DND-41 (cell line): ENCODE measurements around the gene TFDP3.

ENCODE experiments used
- ATAC-seq: fragments of 200-7000 bp; cut with Tn5 transposase; 3 replicates; pipeline ENCODE4 v1.9.1; 2021; ENCODE audit warnings: low read depth; ENCODE audit not compliant: insufficient read depth
- DNase-seq: peaks from one replicate; pipeline ENCODE4 v3.0.0-alpha.2; 2020
- H2AFZ ChIP-seq: 2 replicates; pipeline ENCODE4 v1.6.0; 2012; ENCODE audit warnings: low read depth, low read length
- H3K27ac ChIP-seq: 2 replicates; pipeline ENCODE4 v1.5.1; 2012; ENCODE audit warnings: low read length, inconsistent platforms
- H3K27me3 ChIP-seq: fragments of 200-600 bp; sonication (generic); 2 replicates; pipeline ENCODE4 v1.6.0; 2012; ENCODE audit warnings: low read length, mild to moderate bottlenecking, inconsistent platforms; ENCODE audit not compliant: insufficient read depth, poor library complexity
- H3K36me3 ChIP-seq: 2 replicates; pipeline ENCODE4 v1.5.1; 2012; ENCODE audit warnings: low read length, inconsistent platforms; ENCODE audit not compliant: insufficient read depth
- H3K4me1 ChIP-seq: 2 replicates; pipeline ENCODE4 v1.5.1; 2012; ENCODE audit warnings: mild to moderate bottlenecking, low read length; ENCODE audit not compliant: insufficient read depth
- H3K4me2 ChIP-seq: 2 replicates; pipeline ENCODE4 v1.6.0; 2012; ENCODE audit warnings: mild to moderate bottlenecking, moderate library complexity, low read length, inconsistent platforms; ENCODE audit not compliant: insufficient read depth
- H3K4me3 ChIP-seq, 2 experiments: fragments of 200-600 bp in 1 of 2; shearing (Covaris generic) in 1 of 2; 2 replicates each; pipeline ENCODE4 v1.5.1; 2012 to 2016; ENCODE audit warnings: inconsistent platforms in 2 of 2, low read length in 2 of 2, mild to moderate bottlenecking in 2 of 2, low read depth in 1 of 2, moderate library complexity in 1 of 2
- H3K79me2 ChIP-seq: 2 replicates; pipeline ENCODE4 v1.6.0; 2012; ENCODE audit warnings: low read length, inconsistent platforms; ENCODE audit not compliant: insufficient read depth
- H3K9ac ChIP-seq: 2 replicates; pipeline ENCODE4 v1.6.0; 2012; ENCODE audit warnings: low read depth, mild to moderate bottlenecking, inconsistent platforms, low read length, moderate library complexity
- H3K9me3 ChIP-seq: 2 replicates; pipeline ENCODE4 v1.5.1; 2012; ENCODE audit warnings: low read length, moderate library complexity, mild to moderate bottlenecking, inconsistent platforms; ENCODE audit not compliant: insufficient read depth, severe bottlenecking
- H4K20me1 ChIP-seq: 2 replicates; pipeline ENCODE4 v1.6.0; 2012; ENCODE audit warnings: low read length; ENCODE audit not compliant: insufficient read depth
- EZH2 ChIP-seq: IDR thresholded peaks from 3 replicates; pipeline ENCODE4 v1.6.1; 2012; ENCODE audit warnings: borderline replicate concordance, low read depth, mild to moderate bottlenecking, moderate library complexity, low read length, inconsistent platforms; ENCODE audit not compliant: severe bottlenecking
- TF ChIP-seq, protein P1 (sequence below): IDR thresholded peaks from 2 replicates; pipeline ENCODE4 v1.5.1; 2012; ENCODE audit warnings: borderline replicate concordance, low read length, moderate library complexity, mild to moderate bottlenecking; ENCODE audit not compliant: poor library complexity, severe bottlenecking; ENCODE audit errors: extremely low read depth

TFDP3 gene

DNA sequence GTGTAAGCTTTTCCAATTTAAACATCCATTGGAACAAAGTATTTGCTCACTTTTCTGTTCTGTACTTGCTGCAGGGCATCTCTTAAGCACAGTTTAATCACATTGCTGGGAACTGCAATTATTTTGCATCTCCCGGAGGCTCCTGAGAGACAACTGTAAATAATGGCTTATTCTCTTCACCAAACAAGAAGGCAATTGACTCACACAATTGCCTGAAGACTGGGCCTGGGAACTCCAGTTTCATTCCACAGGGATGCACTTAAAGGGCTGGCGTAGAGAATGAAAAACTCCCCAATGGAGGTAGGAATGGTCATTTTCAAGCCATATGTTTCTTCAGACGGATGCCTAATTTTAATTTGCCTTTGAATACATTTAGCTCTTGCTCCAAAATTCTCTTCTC is 29.5 kb downstream of the TFDP3 start:
- Histone ChIP-seq H2AFZ (no peak overlapping the region), H3K4me3 (no peak overlapping the region), H3K27me3 (no peaks in the 10 kb centered on the region), H3K27ac (no peak overlapping the region), H3K4me2 (no peak overlapping the region), H4K20me1 (no peaks in the 10 kb centered on the region), H3K9me3 (no peaks in the 10 kb centered on the region), H3K4me1 (no peaks in the 10 kb centered on the region), H3K36me3 (no peaks in the 10 kb centered on the region), H3K79me2 (no peaks in the 10 kb centered on the region), H3K9ac (no peak overlapping the region)
- ATAC-seq = no peak
- no peak for DNase-seq
- TF ChIP-seq EZH2 = no peak
- TF ChIP-seq, protein P1, sequence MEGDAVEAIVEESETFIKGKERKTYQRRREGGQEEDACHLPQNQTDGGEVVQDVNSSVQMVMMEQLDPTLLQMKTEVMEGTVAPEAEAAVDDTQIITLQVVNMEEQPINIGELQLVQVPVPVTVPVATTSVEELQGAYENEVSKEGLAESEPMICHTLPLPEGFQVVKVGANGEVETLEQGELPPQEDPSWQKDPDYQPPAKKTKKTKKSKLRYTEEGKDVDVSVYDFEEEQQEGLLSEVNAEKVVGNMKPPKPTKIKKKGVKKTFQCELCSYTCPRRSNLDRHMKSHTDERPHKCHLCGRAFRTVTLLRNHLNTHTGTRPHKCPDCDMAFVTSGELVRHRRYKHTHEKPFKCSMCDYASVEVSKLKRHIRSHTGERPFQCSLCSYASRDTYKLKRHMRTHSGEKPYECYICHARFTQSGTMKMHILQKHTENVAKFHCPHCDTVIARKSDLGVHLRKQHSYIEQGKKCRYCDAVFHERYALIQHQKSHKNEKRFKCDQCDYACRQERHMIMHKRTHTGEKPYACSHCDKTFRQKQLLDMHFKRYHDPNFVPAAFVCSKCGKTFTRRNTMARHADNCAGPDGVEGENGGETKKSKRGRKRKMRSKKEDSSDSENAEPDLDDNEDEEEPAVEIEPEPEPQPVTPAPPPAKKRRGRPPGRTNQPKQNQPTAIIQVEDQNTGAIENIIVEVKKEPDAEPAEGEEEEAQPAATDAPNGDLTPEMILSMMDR = no peak

- no peak overlapping the region for H3K4me2 ChIP-seq
- no peaks in the 10 kb centered on the region for H3K9me3 ChIP-seq
- no peak overlapping the region for H3K9ac ChIP-seq
- H3K27me3 ChIP-seq = no peaks in the 10 kb centered on the region
- H3K4me1 ChIP-seq = no peaks in the 10 kb centered on the region
- DNase-seq = no peak
- H3K4me3 ChIP-seq = no peak overlapping the region
- H3K27ac ChIP-seq = no peak overlapping the region
- no peaks in the 10 kb centered on the region for H4K20me1 ChIP-seq
- no peak for ATAC-seq
- no peak for TF ChIP-seq EZH2
- TF ChIP-seq, protein P1 = no peak
- H3K36me3 ChIP-seq = no peaks in the 10 kb centered on the region
- no peaks in the 10 kb centered on the region for H3K79me2 ChIP-seq
- no peak overlapping the region for H2AFZ ChIP-seq
These were observed 32.2 kb downstream of the TFDP3 start for GRCh38 chrX:133185938-133186337.

DNA sequence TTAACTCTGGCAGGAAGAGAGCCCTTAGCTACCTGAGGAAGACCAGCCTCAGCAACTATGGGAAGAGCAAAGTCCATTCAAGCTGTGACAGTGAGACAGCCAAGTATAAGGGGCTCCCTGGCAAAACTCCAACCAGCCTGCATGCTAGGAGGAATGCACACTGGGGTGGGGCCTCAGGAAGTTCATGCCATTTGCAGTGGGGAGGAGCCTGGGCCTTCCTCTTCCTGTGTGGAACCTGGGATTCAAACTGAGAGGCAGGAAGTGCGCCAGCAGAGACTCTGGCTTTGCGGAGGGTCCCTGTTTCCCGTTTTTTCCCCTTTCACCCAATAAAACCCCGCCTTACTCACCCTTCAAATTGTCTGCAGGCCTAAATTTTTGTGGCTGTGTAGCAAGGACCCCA is 33.0 kb downstream of the TFDP3 start:
- Histone ChIP-seq H3K4me1 (no peaks in the 10 kb centered on the region), H3K27ac (no peak overlapping the region), H3K9me3 (no peaks in the 10 kb centered on the region), H3K4me3 (no peak overlapping the region), H2AFZ (no peak overlapping the region), H3K4me2 (no peak overlapping the region), H3K36me3 (no peaks in the 10 kb centered on the region), H3K79me2 (no peaks in the 10 kb centered on the region), H3K9ac (no peak overlapping the region), H3K27me3 (no peaks in the 10 kb centered on the region), H4K20me1 (no peaks in the 10 kb centered on the region)
- ATAC-seq = no peak
- no peak for DNase-seq
- TF ChIP-seq, protein P1 = no peak
- no peak for TF ChIP-seq EZH2

GRCh38 chrX:133183806-133184205 is 34.3 kb downstream of the TFDP3 start:
- no peak for DNase-seq
- H2AFZ ChIP-seq = no peak overlapping the region
- H3K36me3 ChIP-seq = no peaks in the 10 kb centered on the region
- H3K4me2 ChIP-seq = no peak overlapping the region
- no peaks in the 10 kb centered on the region for H3K27me3 ChIP-seq
- no peaks in the 10 kb centered on the region for H3K4me1 ChIP-seq
- H3K27ac ChIP-seq = no peak overlapping the region
- no peak overlapping the region for H3K9ac ChIP-seq
- TF ChIP-seq EZH2 = no peak
- TF ChIP-seq, protein P1 = no peak
- H4K20me1 ChIP-seq = no peaks in the 10 kb centered on the region
- no peaks in the 10 kb centered on the region for H3K9me3 ChIP-seq
- ATAC-seq = no peak
- no peak overlapping the region for H3K4me3 ChIP-seq
- H3K79me2 ChIP-seq = no peaks in the 10 kb centered on the region
